Transverse colon (tissue), 4 donors: Measurements from ENCODE around the gene PTMS. TPM values are rescaled to one million over a fixed set of nuclear protein-coding genes. Genes with fewer than 3 reads are reported as not detected.

ENCODE experiments used
- DNase-seq: peaks from one replicate; pipeline ENCODE4 v3.0.0-alpha.2; 2019
- H3K27ac ChIP-seq, 4 donors: fragments of 200-600 bp; sonication (generic); 2 replicates each; pipeline ENCODE4 v1.5.1; 2016 to 2018; ENCODE audit warnings: inconsistent platforms in 4 of 4
- H3K27me3 ChIP-seq: fragments of 200-600 bp; sonication (generic); 2 replicates; pipeline ENCODE4 v1.5.1; 2017; ENCODE audit warnings: inconsistent platforms
- H3K36me3 ChIP-seq, 4 donors: fragments of 200-600 bp; sonication (generic); 2 replicates each; pipeline ENCODE4 v1.5.1; 2017 to 2019; ENCODE audit warnings: inconsistent platforms in 4 of 4
- H3K4me1 ChIP-seq, 4 donors: fragments of 200-600 bp; sonication (generic); 2 replicates each; pipeline ENCODE4 v1.5.1; 2017 to 2020; ENCODE audit warnings: inconsistent platforms in 4 of 4
- H3K4me3 ChIP-seq, 4 donors: fragments of 200-600 bp; sonication (generic); 1 replicate in 1 of 4; 2 replicates in 3 of 4; pipeline versions ENCODE4 v1.5.1 to v1.6.1; 2017 to 2019; ENCODE audit warnings: inconsistent platforms in 4 of 4
- H3K9me3 ChIP-seq, 2 donors: fragments of 200-600 bp; sonication (generic); 2 replicates each; pipeline ENCODE4 v1.5.1; 2017 to 2019; ENCODE audit warnings: inconsistent platforms in 2 of 2
- CTCF ChIP-seq, 5 experiments: fragments of 200-600 bp in 3 of 5; fragments of 450-650 bp in 2 of 5; sonication (generic) in 3 of 5; IDR thresholded peaks; 1 replicate in 2 of 5; 2 replicates in 3 of 5; pipeline ENCODE4 v1.5.1; 2016 to 2017; ENCODE audit warnings: antibody characterized with exemption in 5 of 5, inconsistent platforms in 3 of 5, mild to moderate bottlenecking in 2 of 5, moderate library complexity in 1 of 5
- EP300 ChIP-seq: sonication (generic); formaldehyde crosslinking; IDR thresholded peaks from one replicate; pipeline ENCODE4 v1.6.1; 2017; ENCODE audit warnings: antibody characterized with exemption, low read depth
- POLR2A ChIP-seq: fragments of 450-650 bp; IDR thresholded peaks from one replicate; pipeline ENCODE4 v1.6.1; 2016; ENCODE audit warnings: antibody characterized with exemption, mild to moderate bottlenecking, moderate library complexity
- POLR2AphosphoS5 ChIP-seq, 3 donors: sonication (generic); formaldehyde crosslinking; IDR thresholded peaks; one replicate each; pipeline ENCODE4 v1.6.1; 2016; ENCODE audit warnings: antibody characterized with exemption in 3 of 3
- WGBS, 2 donors: methylation state at CpG; one replicate each; pipeline ENCODE4 v1.1.5; 2018; ENCODE audit warnings: low coverage in 1 of 2; 5-methylcytosine and 5-hydroxymethylcytosine counted together
- in situ Hi-C, 4 donors: fragments of 200-750 bp; cut with MboI; loops; one replicate each; pipeline versions ENCODE4 v1.15.0 to v1.15.1; 2017; ENCODE audit warnings: low sequenced_read_pairs in 3 of 4, low pct_ligation_motif_present in 1 of 4, low pct_unique_long_range_greater_than_20kb in 1 of 4
- intact Hi-C: fragments of 100-400 bp; cut with DNase I; formaldehyde crosslinking; loops from one replicate; pipeline ENCODE4 v1.15.1; 2023; ENCODE audit warnings: low total_unique reads
- total RNA-seq, 4 donors: library from RNA; depleted of rRNA; stranded (reverse); fragments of >200 nt; gene quantifications; one replicate each; pipeline ENCODE4 v1.1.0, GENCODE V29; 2016

PTMS gene
- total RNA-seq, 4 donors from 2014 or later, result 64.0 to 124 (median 83.9) TPM

DNA sequence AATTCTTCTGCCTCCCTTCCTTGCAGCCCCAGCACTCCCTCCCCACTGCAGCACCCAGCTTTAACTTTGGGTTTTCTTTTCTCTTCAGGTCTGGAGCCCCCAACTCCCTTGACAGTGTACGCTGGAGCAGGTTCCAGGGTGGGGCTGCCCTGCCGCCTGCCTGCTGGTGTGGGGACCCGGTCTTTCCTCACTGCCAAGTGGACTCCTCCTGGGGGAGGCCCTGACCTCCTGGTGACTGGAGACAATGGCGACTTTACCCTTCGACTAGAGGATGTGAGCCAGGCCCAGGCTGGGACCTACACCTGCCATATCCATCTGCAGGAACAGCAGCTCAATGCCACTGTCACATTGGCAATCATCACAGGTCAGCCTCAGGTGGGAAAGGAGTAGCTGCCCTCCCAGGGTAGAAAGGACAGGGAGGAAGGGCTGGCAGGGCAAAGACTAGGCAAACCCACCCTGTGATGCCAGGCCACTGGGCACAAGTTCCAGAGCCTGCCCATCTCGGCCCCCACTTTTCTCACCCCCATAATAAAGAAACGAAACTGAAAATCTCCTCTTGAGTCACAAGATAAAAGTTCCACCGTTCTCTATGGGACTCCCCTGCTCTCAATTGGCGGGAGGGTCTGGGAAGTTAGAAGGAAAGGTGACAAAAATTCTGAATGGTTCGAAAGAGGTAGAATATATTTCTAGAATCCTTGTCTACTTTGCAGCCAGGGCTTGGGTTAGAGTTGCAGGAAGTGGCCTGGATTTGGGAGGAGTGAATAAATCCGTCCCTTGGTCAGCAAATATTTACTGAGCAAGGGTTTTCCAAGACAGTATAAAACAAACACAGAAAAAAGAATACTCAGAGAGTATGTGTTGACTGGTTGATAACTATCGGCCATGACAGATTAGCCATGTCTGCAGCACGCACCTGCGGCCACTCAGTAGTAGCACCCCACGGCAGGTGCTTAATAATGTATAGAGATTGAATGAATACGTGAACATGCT is 9.3 kb downstream of the PTMS start:
- Histone ChIP-seq H3K4me1 (peaks cover 6 to 75% (median 37%) of the 10 kb centered on the region in 4 donors), H3K27ac (no peak overlapping the region), H3K27me3 (no peaks in the 10 kb centered on the region), H3K4me3 (no peak overlapping the region), H3K9me3 (no peaks in the 10 kb centered on the region), H3K36me3 (no peaks in the 10 kb centered on the region)
- no peak for DNase-seq
- no peak for TF ChIP-seq CTCF (IDR thresholded peaks at IDR 0.05)
- no peak for TF ChIP-seq POLR2A
- TF ChIP-seq EP300, result no peak
- TF ChIP-seq POLR2AphosphoS5 (IDR thresholded peaks at IDR 0.05), result no peak
- intact Hi-C loops, result loop anchor here (10.0 kb wide), 1 partner anchor 161 kb away; no protein-coding TSS in a partner anchor
- in situ Hi-C loops, result no loop called here
- 23 to 64% methylated on average over 7 to 16 of the region's 16 CpGs for WGBS, 2 donors

DNA sequence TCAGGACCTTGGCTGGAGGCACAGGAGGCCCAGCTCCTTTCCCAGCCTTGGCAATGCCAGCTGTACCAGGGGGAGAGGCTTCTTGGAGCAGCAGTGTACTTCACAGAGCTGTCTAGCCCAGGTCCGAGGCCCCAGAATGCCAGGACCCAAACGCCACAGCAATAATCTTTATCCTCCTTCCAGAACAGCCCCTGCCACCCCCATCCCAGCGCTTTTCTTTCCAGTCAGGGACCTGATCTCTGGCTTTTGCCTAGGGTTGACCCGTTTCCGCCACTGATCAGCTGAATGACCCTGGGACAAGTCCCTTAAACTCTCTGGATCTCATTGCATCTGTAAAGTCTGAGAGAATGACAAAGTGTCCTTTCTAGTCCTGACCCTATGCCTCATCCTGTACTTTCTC is 11.2 kb downstream of the PTMS start:
- no peak for DNase-seq
- Histone ChIP-seq H3K27ac (peak overlapping the region in 3 of 4 donors; percentile 73 to 87 (median 82)), H3K9me3 (no peaks in the 10 kb centered on the region), H3K4me1 (peaks cover 4 to 56% (median 26%) of the 10 kb centered on the region in 4 donors), H3K36me3 (no peaks in the 10 kb centered on the region), H3K4me3 (no peak overlapping the region), H3K27me3 (no peaks in the 10 kb centered on the region)
- TF ChIP-seq POLR2AphosphoS5 (IDR thresholded peaks at IDR 0.05) (no peak), EP300 (no peak), POLR2A (no peak), CTCF (IDR thresholded peaks at IDR 0.05) (no peak)
- WGBS, 2 donors, result 92 to 95% methylated on average over 3 to 5 of the region's 5 CpGs
- intact Hi-C loops, result loop anchor here (10.0 kb wide), 1 partner anchor 163 kb away; no protein-coding TSS in a partner anchor
- in situ Hi-C loops, result no loop called here

DNA sequence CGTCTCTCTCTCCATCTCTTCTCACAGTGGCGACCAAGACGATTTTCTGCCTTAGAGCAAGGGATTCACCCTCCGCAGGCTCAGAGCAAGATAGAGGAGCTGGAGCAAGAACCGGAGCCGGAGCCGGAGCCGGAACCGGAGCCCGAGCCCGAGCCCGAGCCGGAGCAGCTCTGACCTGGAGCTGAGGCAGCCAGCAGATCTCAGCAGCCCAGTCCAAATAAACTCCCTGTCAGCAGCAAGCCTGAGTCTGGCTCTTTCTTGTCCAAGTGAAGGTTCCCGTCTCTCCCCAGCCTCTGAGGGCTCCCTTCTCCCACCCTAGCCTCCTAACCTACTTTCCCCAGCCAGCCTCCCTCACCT is 12.0 kb downstream of the PTMS start:
- intact Hi-C loops, result loop anchor here (10.0 kb wide), 1 partner anchor 163 kb away; no protein-coding TSS in a partner anchor
- 37% methylated on average over 14 of the region's 14 CpGs; no CpG with 5 or more reads in 1 of the 2 donors for WGBS, 2 donors
- no peaks in the 10 kb centered on the region for H3K9me3 ChIP-seq

More for the DNA sequence above, 12.0 kb downstream of the PTMS start:
- TF ChIP-seq POLR2A (no peak), POLR2AphosphoS5 (IDR thresholded peaks at IDR 0.05) (no peak), CTCF (IDR thresholded peaks at IDR 0.05) (no peak), EP300 (no peak)
- Histone ChIP-seq H3K36me3 (no peaks in the 10 kb centered on the region), H3K4me1 (peaks cover 4 to 48% (median 21%) of the 10 kb centered on the region in 4 donors), H3K27me3 (no peaks in the 10 kb centered on the region), H3K27ac (peak overlapping the region; percentile 73 to 87 (median 82)), H3K4me3 (peak overlapping the region in 3 of 4 donors; percentile 12 to 47 (median 29))
- in situ Hi-C loops, result no loop called here
- DNase-seq, result peak; percentile 30
